Right lobe of liver (tissue), 6 donors: ENCODE data around the gene NEGR1. TPM values are rescaled to one million over a fixed set of nuclear protein-coding genes. Genes with fewer than 3 reads are reported as not detected.

Source experiments
- ATAC-seq, 4 donors: fragments of 200-7000 bp; cut with Tn5 transposase; one replicate each; pipeline ENCODE4 v1.9.1; 2020; ENCODE audit warnings: mild to moderate bottlenecking in 4 of 4, moderate library complexity in 4 of 4
- DNase-seq, 3 donors: peaks; one replicate each; pipeline ENCODE4 v3.0.0-alpha.2; 2020
- H3K27ac ChIP-seq, 3 donors: fragments of 200-600 bp; one replicate each; pipeline ENCODE4 v1.8.0; 2022
- H3K27me3 ChIP-seq, 2 donors: fragments of 200-600 bp; one replicate each; pipeline ENCODE4 v1.8.0; 2022
- H3K36me3 ChIP-seq, 4 donors: fragments of 200-600 bp; sonication (generic) in 1 of 4; one replicate each; pipeline versions ENCODE4 v1.5.1 to v1.8.0; 2017 to 2022; ENCODE audit warnings: control low read depth in 1 of 4
- H3K4me1 ChIP-seq, 4 donors: fragments of 200-600 bp; sonication (generic) in 1 of 4; one replicate each; pipeline versions ENCODE4 v1.5.1 to v1.8.0; 2017 to 2022; ENCODE audit warnings: control low read depth in 1 of 4
- H3K4me3 ChIP-seq, 3 donors: fragments of 200-600 bp; one replicate each; pipeline ENCODE4 v1.8.0; 2022
- H3K9me3 ChIP-seq, 4 donors: fragments of 200-600 bp; sonication (generic) in 1 of 4; one replicate each; pipeline versions ENCODE4 v1.5.1 to v1.8.0; 2017 to 2022; ENCODE audit warnings: control low read depth in 1 of 4
- CTCF ChIP-seq, 4 donors: fragments of 200-600 bp in 3 of 4; fragments of 450-650 bp in 1 of 4; IDR thresholded peaks; one replicate each; pipeline versions ENCODE4 v1.5.1 to v1.8.0; 2016 to 2022; ENCODE audit warnings: antibody characterized with exemption in 4 of 4, mild to moderate bottlenecking in 2 of 4
- POLR2A ChIP-seq: fragments of 450-650 bp; IDR thresholded peaks from one replicate; pipeline ENCODE4 v1.6.1; 2017; ENCODE audit warnings: antibody characterized with exemption, mild to moderate bottlenecking
- WGBS: methylation state at CpG from one replicate; pipeline ENCODE4 v1.1.6; 2018; ENCODE audit warnings: low coverage, low lambda C conversion rate; ENCODE audit not compliant: insufficient coverage; ENCODE audit errors: missing lambda C conversion rate; 5-methylcytosine and 5-hydroxymethylcytosine counted together
- intact Hi-C, 2 donors: fragments of 100-400 bp; cut with DNase I; formaldehyde crosslinking; loops; one replicate each; pipeline versions ENCODE4 v1.11.2 to v1.14.1; 2022
- total RNA-seq, 6 experiments: library from RNA; depleted of rRNA in 2 of 6; stranded (reverse); fragments of >200 nt in 2 of 6; fragmentation: NEBNext Ultra II Directional in 3 of 6; extraction: Animal tissue kit (Norgen Biotek cat#: 25700) in 3 of 6; gene quantifications; one replicate each; pipeline versions ENCODE4 v1.1.0 to v1.2.4, GENCODE V29; 2016 to 2023
- donor health status: DM: no; HTN: yes; CAD: no.
- donor health status: DM: no; HTN: no; CAD: no.
- donor health status: DM: no; HTN: no; CAD: no.
- donor health status: DM: no; HTN: yes; CAD: no.
- donor health status: DM: no; HTN: yes; CAD: no.

Gene NEGR1
- total RNA-seq, 6 experiments from 2014 or later = 0.02 to 0.31 (median 0.14) TPM

GRCh38 chr1:72296501-72296900 is 14.2 kb upstream of the NEGR1 start:
- no peaks in the 10 kb centered on the region for H3K36me3 ChIP-seq
- no peaks in the 10 kb centered on the region for H3K9me3 ChIP-seq
- no peak for DNase-seq
- H3K27ac ChIP-seq = no peak overlapping the region
- H3K27me3 ChIP-seq = no peaks in the 10 kb centered on the region
- no peak for TF ChIP-seq CTCF (IDR thresholded peaks at IDR 0.05)
- TF ChIP-seq POLR2A = no peak
- ATAC-seq = no peak
- 64% methylated on average over 2 of the region's 2 CpGs for WGBS
- no peaks in the 10 kb centered on the region for H3K4me1 ChIP-seq
- H3K4me3 ChIP-seq = no peak overlapping the region
- intact Hi-C loops = no loop called here

- Histone ChIP-seq H3K4me1 (peaks cover 0 to 6% (median 0%) of the 10 kb centered on the region in 4 donors), H3K27me3 (no peaks in the 10 kb centered on the region), H3K4me3 (no peak overlapping the region), H3K9me3 (no peaks in the 10 kb centered on the region), H3K36me3 (no peaks in the 10 kb centered on the region), H3K27ac (no peak overlapping the region)
- no peak for ATAC-seq
- no peak for DNase-seq
- intact Hi-C loops = no loop called here
- TF ChIP-seq POLR2A = no peak
- no peak for TF ChIP-seq CTCF (IDR thresholded peaks at IDR 0.05)
These were observed 6.5 kb upstream of the NEGR1 start for GRCh38 chr1:72288886-72289285.

DNA sequence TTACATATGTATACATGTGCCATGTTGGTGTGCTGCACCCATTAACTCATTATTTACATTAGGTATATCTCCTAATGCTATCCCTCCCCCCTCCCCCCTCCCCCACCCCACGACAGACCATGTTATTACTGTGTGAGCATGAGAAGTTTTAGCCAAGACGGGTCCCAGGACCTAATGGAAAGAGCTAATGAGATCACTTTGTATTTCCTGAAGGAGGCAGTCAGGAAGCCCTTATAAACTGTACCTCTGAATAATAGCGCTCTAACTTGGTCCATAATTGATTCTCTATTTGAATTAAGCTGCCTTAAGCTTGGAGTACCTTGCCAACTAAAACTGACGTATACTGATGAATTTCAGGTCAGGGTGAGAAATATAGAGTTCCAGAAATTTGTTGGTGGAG is 4.1 kb upstream of the NEGR1 start:
- Histone ChIP-seq H3K27ac (no peak overlapping the region), H3K36me3 (no peaks in the 10 kb centered on the region), H3K9me3 (no peaks in the 10 kb centered on the region), H3K27me3 (no peaks in the 10 kb centered on the region), H3K4me3 (no peak overlapping the region), H3K4me1 (peaks cover 0 to 7% (median 0%) of the 10 kb centered on the region in 4 donors)
- DNase-seq (no peak), ATAC-seq (no peak)
- intact Hi-C loops = no loop called here
- WGBS = 35% methylated on average over 4 of the region's 4 CpGs
- TF ChIP-seq CTCF (IDR thresholded peaks at IDR 0.05) (no peak), POLR2A (no peak)

GRCh38 chr1:72285074-72285425 is 2.7 kb upstream of the NEGR1 start:
- Histone ChIP-seq H3K27ac (no peak overlapping the region), H3K4me3 (no peak overlapping the region), H3K4me1 (peaks cover 0 to 7% (median 0%) of the 10 kb centered on the region in 4 donors), H3K36me3 (no peaks in the 10 kb centered on the region), H3K9me3 (no peaks in the 10 kb centered on the region), H3K27me3 (no peaks in the 10 kb centered on the region)
- ATAC-seq (no peak), DNase-seq (no peak)
- WGBS = 2% methylated on average over 3 of the region's 3 CpGs
- TF ChIP-seq POLR2A (no peak), CTCF (IDR thresholded peaks at IDR 0.05) (no peak)
- intact Hi-C loops = no loop called here
